ENCODE results near the gene PDE7B. TPM values are rescaled to one million over a fixed set of nuclear protein-coding genes. Genes with fewer than 3 reads are reported as not detected.
A peak's percentile ranks its signal among the peaks of the same experiment; 100 is the strongest.

Gene PDE7B
- total and polyA plus RNA-seq, 9 of the 15 experiments (the other 6 are each of a cell fraction or from before 2014, with no cell fraction given) = 0.01 TPM; not detected in 8

DNA sequence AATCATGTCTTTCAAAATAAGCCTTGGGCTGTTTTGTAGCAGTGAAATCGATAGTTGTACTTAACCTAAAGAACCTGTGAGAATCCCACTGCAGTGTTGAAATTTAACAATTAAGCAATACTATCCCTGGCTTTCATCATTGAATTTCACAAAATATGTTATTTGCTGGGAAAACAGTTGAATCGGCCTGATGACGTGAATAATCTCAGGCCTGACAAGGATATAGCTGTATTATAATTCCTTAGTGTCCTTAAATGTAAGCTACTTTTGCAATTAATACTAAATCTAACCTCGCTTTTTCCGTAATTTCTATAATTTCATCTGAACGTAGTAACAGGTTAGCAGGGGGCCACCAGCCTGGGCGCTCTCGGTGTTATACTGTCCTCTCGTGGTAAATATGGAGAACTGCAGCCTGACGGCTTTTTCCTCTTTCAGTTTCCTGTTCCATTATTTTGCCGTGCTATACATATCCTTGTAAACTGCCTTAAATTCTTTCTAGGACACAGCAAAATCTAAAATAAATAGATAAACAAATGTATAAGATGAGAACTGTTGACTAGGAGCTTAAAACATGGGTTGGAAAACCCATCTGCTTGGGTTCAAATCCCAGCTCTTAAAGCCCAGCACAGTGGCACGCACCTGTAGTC is 374.6 kb downstream of the PDE7B start (continued):
- TF ChIP-seq, protein P1, sequence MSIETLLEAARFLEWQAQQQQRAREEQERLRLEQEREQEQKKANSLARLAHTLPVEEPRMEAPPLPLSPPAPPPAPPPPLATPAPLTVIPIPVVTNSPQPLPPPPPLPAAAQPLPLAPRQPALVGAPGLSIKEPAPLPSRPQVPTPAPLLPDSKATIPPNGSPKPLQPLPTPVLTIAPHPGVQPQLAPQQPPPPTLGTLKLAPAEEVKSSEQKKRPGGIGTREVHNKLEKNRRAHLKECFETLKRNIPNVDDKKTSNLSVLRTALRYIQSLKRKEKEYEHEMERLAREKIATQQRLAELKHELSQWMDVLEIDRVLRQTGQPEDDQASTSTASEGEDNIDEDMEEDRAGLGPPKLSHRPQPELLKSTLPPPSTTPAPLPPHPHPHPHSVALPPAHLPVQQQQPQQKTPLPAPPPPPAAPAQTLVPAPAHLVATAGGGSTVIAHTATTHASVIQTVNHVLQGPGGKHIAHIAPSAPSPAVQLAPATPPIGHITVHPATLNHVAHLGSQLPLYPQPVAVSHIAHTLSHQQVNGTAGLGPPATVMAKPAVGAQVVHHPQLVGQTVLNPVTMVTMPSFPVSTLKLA (conservative IDR thresholded peaks at IDR 0.05) = no peak; a peak in 1 of 4 replicates
- TF ChIP-seq PHF8 (IDR thresholded peaks at IDR 0.05; ENCODE audit: borderline replicate concordance, low read length) = no peak
- no peak for TF ChIP-seq ZNF263 (CRISPR knock-in tag; IDR thresholded peaks at IDR 0.05; ENCODE audit: borderline replicate concordance)
- peak; percentile 96 for TF ChIP-seq CEBPB (tag; IDR thresholded peaks at IDR 0.05)
- no peak for TF ChIP-seq GATAD2A (IDR thresholded peaks at IDR 0.05)
- TF ChIP-seq TAF7 (tag; IDR thresholded peaks at IDR 0.05) = 0 out of 2 replicates have a peak, but pooled peaks have one; percentile 22
- TF ChIP-seq, protein P2, sequence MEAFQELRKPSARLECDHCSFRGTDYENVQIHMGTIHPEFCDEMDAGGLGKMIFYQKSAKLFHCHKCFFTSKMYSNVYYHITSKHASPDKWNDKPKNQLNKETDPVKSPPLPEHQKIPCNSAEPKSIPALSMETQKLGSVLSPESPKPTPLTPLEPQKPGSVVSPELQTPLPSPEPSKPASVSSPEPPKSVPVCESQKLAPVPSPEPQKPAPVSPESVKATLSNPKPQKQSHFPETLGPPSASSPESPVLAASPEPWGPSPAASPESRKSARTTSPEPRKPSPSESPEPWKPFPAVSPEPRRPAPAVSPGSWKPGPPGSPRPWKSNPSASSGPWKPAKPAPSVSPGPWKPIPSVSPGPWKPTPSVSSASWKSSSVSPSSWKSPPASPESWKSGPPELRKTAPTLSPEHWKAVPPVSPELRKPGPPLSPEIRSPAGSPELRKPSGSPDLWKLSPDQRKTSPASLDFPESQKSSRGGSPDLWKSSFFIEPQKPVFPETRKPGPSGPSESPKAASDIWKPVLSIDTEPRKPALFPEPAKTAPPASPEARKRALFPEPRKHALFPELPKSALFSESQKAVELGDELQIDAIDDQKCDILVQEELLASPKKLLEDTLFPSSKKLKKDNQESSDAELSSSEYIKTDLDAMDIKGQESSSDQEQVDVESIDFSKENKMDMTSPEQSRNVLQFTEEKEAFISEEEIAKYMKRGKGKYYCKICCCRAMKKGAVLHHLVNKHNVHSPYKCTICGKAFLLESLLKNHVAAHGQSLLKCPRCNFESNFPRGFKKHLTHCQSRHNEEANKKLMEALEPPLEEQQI (IDR thresholded peaks at IDR 0.05) = no peak; the same call in 1 of the 2 replicates
- TF ChIP-seq FOXM1 (IDR thresholded peaks at IDR 0.05; ENCODE audit: low read depth) = no peak
- 0 out of 2 replicates have a peak, but pooled peaks have one; percentile 26 for TF ChIP-seq FOXM1 (CRISPR knock-in tag; IDR thresholded peaks at IDR 0.05; ENCODE audit: low read depth)
- TF ChIP-seq, protein P3, sequence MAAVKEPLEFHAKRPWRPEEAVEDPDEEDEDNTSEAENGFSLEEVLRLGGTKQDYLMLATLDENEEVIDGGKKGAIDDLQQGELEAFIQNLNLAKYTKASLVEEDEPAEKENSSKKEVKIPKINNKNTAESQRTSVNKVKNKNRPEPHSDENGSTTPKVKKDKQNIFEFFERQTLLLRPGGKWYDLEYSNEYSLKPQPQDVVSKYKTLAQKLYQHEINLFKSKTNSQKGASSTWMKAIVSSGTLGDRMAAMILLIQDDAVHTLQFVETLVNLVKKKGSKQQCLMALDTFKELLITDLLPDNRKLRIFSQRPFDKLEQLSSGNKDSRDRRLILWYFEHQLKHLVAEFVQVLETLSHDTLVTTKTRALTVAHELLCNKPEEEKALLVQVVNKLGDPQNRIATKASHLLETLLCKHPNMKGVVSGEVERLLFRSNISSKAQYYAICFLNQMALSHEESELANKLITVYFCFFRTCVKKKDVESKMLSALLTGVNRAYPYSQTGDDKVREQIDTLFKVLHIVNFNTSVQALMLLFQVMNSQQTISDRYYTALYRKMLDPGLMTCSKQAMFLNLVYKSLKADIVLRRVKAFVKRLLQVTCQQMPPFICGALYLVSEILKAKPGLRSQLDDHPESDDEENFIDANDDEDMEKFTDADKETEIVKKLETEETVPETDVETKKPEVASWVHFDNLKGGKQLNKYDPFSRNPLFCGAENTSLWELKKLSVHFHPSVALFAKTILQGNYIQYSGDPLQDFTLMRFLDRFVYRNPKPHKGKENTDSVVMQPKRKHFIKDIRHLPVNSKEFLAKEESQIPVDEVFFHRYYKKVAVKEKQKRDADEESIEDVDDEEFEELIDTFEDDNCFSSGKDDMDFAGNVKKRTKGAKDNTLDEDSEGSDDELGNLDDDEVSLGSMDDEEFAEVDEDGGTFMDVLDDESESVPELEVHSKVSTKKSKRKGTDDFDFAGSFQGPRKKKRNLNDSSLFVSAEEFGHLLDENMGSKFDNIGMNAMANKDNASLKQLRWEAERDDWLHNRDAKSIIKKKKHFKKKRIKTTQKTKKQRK (IDR thresholded peaks at IDR 0.05; ENCODE audit: borderline replicate concordance, low read depth, low read length) = no peak
- no peak for TF ChIP-seq PHB (CRISPR knock-in tag; IDR thresholded peaks at IDR 0.05)
- TF ChIP-seq FUS (optimal IDR thresholded peaks at IDR 0.05; ENCODE audit: low read depth, low read length) = no peak
- TF ChIP-seq ARID2 (IDR thresholded peaks at IDR 0.05) = peak; percentile 72; the same call in 1 of the 2 replicates
- TF ChIP-seq ZFX (CRISPR knock-in tag; IDR thresholded peaks at IDR 0.05) = no peak
- no peak for TF ChIP-seq HDAC2 (IDR thresholded peaks at IDR 0.05)
- no peak for TF ChIP-seq ZFP36 (IDR thresholded peaks at IDR 0.05; ENCODE audit: low read depth, low read length, partially characterized antibody)
- 0 out of 2 replicates have a peak, but pooled peaks have one; percentile 5 for TF ChIP-seq HCFC1 (IDR thresholded peaks at IDR 0.05; ENCODE audit: low read depth, low read length)
- TF ChIP-seq RUNX1 (IDR thresholded peaks at IDR 0.05; ENCODE audit: low read depth) = no peak
- no peak for TF ChIP-seq SNIP1 (IDR thresholded peaks at IDR 0.05; ENCODE audit: low read depth)
- no peak for TF ChIP-seq ZBTB8A (IDR thresholded peaks at IDR 0.05; ENCODE audit: partially characterized antibody)
- TF ChIP-seq HBP1 (CRISPR knock-in tag; IDR thresholded peaks at IDR 0.05) = no peak
